Fibroblast of pulmonary artery (primary cell): ENCODE results near the gene NAPSA.

Experiments
- DNase-seq: peaks from one replicate; pipeline ENCODE4 v3.0.0-alpha.2; 2010; ENCODE audit warnings: low read depth
- H3K4me3 ChIP-seq: replicated peaks from 2 replicates; pipeline ENCODE4 v1.5.1; 2011; ENCODE audit warnings: low read depth, mild to moderate bottlenecking, control low read depth, low read length, moderate library complexity
- CTCF ChIP-seq: IDR thresholded peaks from 2 replicates; pipeline ENCODE4 v1.5.1; 2011; ENCODE audit warnings: mild to moderate bottlenecking, control low read depth, low read length, inconsistent platforms; ENCODE audit errors: missing control alignments

Gene NAPSA

GRCh38 chr19:50368649-50369570 is 3.5 kb upstream of the NAPSA start:
- peak; percentile 92 for DNase-seq
- TF ChIP-seq CTCF, result peak; percentile 75
- H3K4me3 ChIP-seq, result peak overlapping the region; percentile 76

GRCh38 chr19:50362656-50363424 is 2.6 kb downstream of the NAPSA start:
- H3K4me3 ChIP-seq, result no peak overlapping the region
- DNase-seq, result no peak
- TF ChIP-seq CTCF, result no peak

- DNase-seq, result no peak
- TF ChIP-seq CTCF, result no peak
- no peak overlapping the region for H3K4me3 ChIP-seq
These were observed 3.4 kb downstream of the NAPSA start for GRCh38 chr19:50362030-50362412.

- no peak overlapping the region for H3K4me3 ChIP-seq
- DNase-seq, result no peak
- no peak for TF ChIP-seq CTCF
These were observed 4.0 kb downstream of the NAPSA start for GRCh38 chr19:50361290-50362029.

- TF ChIP-seq CTCF, result no peak
- DNase-seq, result no peak
These were observed 6.1 kb downstream of the NAPSA start for GRCh38 chr19:50359328-50359818.

GRCh38 chr19:50358483-50359327 is 6.7 kb downstream of the NAPSA start:
- no peak for TF ChIP-seq CTCF
- H3K4me3 ChIP-seq, result peak overlapping the region; percentile 51
- DNase-seq, result peak; percentile 56

More at GRCh38 chr19:50359328-50359818, 6.1 kb downstream of the NAPSA start:
- no peak overlapping the region for H3K4me3 ChIP-seq
